ENCODE data around the gene HES6.

HES6 gene

DNA sequence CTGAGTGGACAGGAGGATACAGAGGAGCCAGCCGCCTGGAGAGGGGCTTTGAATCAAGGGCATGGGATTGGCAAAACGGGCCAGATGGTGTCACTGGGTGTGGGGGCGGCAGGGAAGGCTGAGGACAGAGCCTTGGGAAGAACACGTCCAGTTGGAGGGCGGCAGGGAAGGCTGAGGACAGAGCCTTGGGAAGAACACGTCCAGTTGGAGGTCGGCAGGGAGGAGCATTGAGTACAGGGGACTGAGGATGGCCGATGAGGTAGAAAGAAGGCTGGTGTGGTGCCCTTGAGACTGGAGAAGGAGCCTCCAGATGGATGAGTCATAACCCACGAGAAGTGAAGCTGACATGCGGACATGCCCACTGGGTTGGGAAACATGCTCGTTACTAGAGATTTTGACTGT is 4.5 kb downstream of the HES6 start:
- TF ChIP-seq POLR2AphosphoS5 (IDR thresholded peaks at IDR 0.05; ENCODE audit: low read depth, low read length) (no peak), FOXP2 (optimal IDR thresholded peaks at IDR 0.05; ENCODE audit: borderline replicate concordance, extremely low read depth, extremely low read length, insufficient read depth) (no peak), TAF1 (IDR thresholded peaks at IDR 0.05; ENCODE audit: borderline replicate concordance, insufficient read depth, low read length) (no peak), SIN3A (IDR thresholded peaks at IDR 0.05; ENCODE audit: borderline replicate concordance, insufficient read depth, low read length) (no peak)
- TF ChIP-seq, protein P1, sequence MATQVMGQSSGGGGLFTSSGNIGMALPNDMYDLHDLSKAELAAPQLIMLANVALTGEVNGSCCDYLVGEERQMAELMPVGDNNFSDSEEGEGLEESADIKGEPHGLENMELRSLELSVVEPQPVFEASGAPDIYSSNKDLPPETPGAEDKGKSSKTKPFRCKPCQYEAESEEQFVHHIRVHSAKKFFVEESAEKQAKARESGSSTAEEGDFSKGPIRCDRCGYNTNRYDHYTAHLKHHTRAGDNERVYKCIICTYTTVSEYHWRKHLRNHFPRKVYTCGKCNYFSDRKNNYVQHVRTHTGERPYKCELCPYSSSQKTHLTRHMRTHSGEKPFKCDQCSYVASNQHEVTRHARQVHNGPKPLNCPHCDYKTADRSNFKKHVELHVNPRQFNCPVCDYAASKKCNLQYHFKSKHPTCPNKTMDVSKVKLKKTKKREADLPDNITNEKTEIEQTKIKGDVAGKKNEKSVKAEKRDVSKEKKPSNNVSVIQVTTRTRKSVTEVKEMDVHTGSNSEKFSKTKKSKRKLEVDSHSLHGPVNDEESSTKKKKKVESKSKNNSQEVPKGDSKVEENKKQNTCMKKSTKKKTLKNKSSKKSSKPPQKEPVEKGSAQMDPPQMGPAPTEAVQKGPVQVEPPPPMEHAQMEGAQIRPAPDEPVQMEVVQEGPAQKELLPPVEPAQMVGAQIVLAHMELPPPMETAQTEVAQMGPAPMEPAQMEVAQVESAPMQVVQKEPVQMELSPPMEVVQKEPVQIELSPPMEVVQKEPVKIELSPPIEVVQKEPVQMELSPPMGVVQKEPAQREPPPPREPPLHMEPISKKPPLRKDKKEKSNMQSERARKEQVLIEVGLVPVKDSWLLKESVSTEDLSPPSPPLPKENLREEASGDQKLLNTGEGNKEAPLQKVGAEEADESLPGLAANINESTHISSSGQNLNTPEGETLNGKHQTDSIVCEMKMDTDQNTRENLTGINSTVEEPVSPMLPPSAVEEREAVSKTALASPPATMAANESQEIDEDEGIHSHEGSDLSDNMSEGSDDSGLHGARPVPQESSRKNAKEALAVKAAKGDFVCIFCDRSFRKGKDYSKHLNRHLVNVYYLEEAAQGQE (IDR thresholded peaks at IDR 0.05; ENCODE audit: insufficient read depth in 1 of 2, low read depth in 2 of 2, low read length in 2 of 2) = no peak

DNA sequence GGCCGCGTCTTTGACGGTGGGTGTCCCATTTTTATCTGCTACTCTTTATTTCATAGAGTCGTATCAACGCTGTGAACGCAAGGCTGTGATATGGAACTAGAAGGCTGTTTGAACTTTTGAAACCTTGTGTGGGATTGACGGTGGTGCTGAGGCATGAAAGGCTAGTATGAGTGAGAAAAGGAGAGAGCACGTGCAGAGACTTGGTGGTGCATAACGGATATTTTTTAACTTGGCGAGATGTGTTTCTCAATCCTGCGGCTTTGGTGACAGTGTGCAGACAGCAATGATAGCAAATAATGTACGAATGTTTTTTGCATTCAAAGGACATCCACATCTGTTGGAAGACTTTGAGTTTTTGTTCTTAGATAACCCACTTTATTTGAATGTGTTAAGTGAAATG is 6.2 kb downstream of the HES6 start:
- TF ChIP-seq SIN3A (IDR thresholded peaks at IDR 0.05; ENCODE audit: borderline replicate concordance, insufficient read depth, low read length) = no peak
- no peak for TF ChIP-seq TAF1 (IDR thresholded peaks at IDR 0.05; ENCODE audit: borderline replicate concordance, insufficient read depth, low read length)
- TF ChIP-seq FOXP2 (optimal IDR thresholded peaks at IDR 0.05; ENCODE audit: borderline replicate concordance, extremely low read depth, extremely low read length, insufficient read depth) = no peak
- no peak for TF ChIP-seq POLR2AphosphoS5 (IDR thresholded peaks at IDR 0.05; ENCODE audit: low read depth, low read length)
- TF ChIP-seq, protein P1 (IDR thresholded peaks at IDR 0.05; ENCODE audit: insufficient read depth in 1 of 2, low read depth in 2 of 2, low read length in 2 of 2) = no peak

DNA sequence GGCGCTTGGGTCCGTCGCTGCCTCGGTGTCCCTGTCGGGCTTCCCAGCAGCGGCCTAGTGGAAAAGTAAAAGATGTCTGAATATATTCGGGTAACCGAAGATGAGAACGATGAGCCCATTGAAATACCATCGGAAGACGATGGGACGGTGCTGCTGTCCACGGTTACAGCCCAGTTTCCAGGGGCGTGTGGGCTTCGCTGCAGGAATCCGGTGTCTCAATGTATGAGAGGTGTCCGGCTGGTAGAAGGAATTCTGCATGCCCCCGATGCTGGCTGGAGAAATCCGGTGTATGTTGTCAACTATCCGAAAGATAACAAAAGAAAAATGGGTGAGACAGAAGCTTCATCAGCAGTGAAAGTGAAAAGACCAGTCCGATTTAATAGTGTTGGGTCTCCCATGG is 8.0 kb downstream of the HES6 start:
- TF ChIP-seq POLR2AphosphoS5 (IDR thresholded peaks at IDR 0.05; ENCODE audit: low read depth, low read length) = no peak
- TF ChIP-seq FOXP2 (optimal IDR thresholded peaks at IDR 0.05; ENCODE audit: borderline replicate concordance, extremely low read depth, extremely low read length, insufficient read depth) = no peak
- no peak for TF ChIP-seq SIN3A (IDR thresholded peaks at IDR 0.05; ENCODE audit: borderline replicate concordance, insufficient read depth, low read length)
- TF ChIP-seq, protein P1 (IDR thresholded peaks at IDR 0.05; ENCODE audit: insufficient read depth in 1 of 2, low read depth in 2 of 2, low read length in 2 of 2) = no peak
- no peak for TF ChIP-seq TAF1 (IDR thresholded peaks at IDR 0.05; ENCODE audit: borderline replicate concordance, insufficient read depth, low read length)

DNA sequence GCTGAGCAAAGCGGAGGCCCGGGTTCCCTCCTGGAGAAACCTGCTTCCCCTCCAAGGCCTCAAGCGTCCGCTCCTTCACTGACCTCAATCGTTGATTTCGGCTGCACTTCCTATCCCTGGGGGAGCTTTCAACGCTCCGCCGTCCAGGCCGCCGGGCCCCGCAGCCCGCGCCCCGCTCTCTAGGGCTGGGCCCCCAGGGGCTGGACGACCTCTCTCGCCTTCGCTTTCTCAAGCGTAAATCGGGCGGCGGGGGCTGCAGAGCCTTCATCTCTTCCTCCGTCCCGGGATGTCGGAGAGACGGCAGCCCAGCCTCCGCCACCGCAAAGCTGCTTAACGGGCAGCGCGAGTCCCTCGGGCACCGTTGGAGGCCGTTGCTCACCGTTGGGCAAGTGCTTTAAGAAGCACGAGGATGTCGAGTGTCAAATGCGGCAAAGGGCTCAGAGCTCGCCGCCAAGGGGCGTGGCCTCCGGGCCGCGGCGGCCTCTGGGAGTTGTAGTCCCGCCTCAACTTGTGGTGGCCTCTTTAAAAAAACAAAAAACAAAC is 8.5 kb downstream of the HES6 start:
- no peak for TF ChIP-seq TAF1 (IDR thresholded peaks at IDR 0.05; ENCODE audit: borderline replicate concordance, insufficient read depth, low read length)
- no peak for TF ChIP-seq SIN3A (IDR thresholded peaks at IDR 0.05; ENCODE audit: borderline replicate concordance, insufficient read depth, low read length)
- TF ChIP-seq, protein P1 (IDR thresholded peaks at IDR 0.05; ENCODE audit: insufficient read depth in 1 of 2, low read depth in 2 of 2, low read length in 2 of 2) = no peak
- TF ChIP-seq POLR2AphosphoS5 (IDR thresholded peaks at IDR 0.05; ENCODE audit: low read depth, low read length) = no peak
- TF ChIP-seq FOXP2 (optimal IDR thresholded peaks at IDR 0.05; ENCODE audit: borderline replicate concordance, extremely low read depth, extremely low read length, insufficient read depth) = no peak

DNA sequence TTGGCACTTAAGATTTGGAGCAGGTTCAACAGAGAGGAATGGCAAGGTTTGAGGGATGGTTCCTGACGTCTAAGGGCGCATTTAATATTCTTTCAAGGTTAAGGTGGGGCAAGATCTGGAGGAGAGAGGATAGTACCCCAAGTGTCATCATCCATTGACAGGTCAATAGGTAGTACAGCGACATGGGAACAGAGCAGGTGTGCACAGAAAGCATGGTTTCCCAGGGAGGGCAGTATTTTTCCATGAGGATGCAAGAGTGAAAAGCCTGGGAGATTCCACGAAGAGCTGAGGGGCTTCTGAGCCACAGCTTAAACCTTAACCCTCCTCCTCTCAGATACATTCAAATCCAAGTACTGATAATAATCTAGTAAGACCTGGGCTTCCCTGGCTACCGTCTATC is 9.1 kb downstream of the HES6 start:
- TF ChIP-seq FOXP2 (optimal IDR thresholded peaks at IDR 0.05; ENCODE audit: borderline replicate concordance, extremely low read depth, extremely low read length, insufficient read depth) (no peak), POLR2AphosphoS5 (IDR thresholded peaks at IDR 0.05; ENCODE audit: low read depth, low read length) (no peak), SIN3A (IDR thresholded peaks at IDR 0.05; ENCODE audit: borderline replicate concordance, insufficient read depth, low read length) (no peak), TAF1 (IDR thresholded peaks at IDR 0.05; ENCODE audit: borderline replicate concordance, insufficient read depth, low read length) (no peak)
- TF ChIP-seq, protein P1 (IDR thresholded peaks at IDR 0.05; ENCODE audit: insufficient read depth in 1 of 2, low read depth in 2 of 2, low read length in 2 of 2) = no peak

Data from PFSK-1 (cell line).